ENCODE results near the gene POFUT2.

DNA sequence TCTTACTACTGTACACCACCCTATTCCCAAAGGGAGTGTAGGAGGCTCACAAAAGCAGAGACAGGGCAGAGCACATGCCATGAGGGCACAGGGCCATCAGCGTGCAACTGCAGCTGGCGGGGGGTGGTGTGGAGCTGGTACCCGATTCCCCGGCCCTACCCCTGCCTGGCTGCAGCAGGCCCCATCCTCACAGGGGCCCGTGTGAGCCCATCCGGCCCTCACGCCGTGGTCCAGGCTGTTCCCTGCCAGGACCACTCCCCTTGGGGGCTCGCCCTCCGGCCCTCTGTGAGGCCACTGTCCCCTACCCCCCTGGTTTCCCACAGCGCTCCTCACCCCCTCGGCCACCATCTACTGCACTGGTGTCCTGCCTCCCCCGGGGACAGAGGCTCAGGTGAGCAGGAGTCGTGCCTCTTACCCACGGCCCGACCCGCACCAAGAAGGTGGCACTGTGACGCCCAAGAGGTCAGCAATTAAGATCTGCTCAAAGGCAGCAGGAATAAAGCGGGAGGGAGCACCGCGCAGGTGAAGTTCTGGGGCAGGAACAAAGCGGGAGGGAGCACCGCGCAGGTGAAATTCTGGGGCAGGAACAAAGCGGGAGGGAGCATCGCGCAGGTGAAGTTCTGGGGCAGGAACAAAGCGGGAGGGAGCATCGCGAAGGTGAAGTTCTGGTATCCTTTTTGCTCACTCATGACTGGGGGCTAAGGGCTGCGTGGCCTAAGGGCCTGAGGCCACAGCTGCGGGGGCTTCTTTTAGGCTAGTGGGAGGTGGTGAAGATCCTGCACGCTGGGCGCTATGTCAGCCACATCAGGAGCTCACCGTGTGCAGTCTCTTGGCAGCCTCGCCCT lies 3.9 kb downstream of the POFUT2 start:
- TF ChIP-seq POLR2A (IDR thresholded peaks at IDR 0.05) = no peak
- TF ChIP-seq, protein P1, sequence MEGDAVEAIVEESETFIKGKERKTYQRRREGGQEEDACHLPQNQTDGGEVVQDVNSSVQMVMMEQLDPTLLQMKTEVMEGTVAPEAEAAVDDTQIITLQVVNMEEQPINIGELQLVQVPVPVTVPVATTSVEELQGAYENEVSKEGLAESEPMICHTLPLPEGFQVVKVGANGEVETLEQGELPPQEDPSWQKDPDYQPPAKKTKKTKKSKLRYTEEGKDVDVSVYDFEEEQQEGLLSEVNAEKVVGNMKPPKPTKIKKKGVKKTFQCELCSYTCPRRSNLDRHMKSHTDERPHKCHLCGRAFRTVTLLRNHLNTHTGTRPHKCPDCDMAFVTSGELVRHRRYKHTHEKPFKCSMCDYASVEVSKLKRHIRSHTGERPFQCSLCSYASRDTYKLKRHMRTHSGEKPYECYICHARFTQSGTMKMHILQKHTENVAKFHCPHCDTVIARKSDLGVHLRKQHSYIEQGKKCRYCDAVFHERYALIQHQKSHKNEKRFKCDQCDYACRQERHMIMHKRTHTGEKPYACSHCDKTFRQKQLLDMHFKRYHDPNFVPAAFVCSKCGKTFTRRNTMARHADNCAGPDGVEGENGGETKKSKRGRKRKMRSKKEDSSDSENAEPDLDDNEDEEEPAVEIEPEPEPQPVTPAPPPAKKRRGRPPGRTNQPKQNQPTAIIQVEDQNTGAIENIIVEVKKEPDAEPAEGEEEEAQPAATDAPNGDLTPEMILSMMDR (IDR thresholded peaks at IDR 0.05) = no peak
- no peak for TF ChIP-seq EP300 (IDR thresholded peaks at IDR 0.05)
